MM.1S (cell line): ENCODE measurements around the gene SSX3.
"Not testable (repeated sequence)": the region's sequence is repeated elsewhere in the genome, so short reads cannot be mapped to it uniquely, and the experiment has no call there.

Experiments
- DNase-seq: peaks from one replicate; pipeline ENCODE4 v3.0.0-alpha.2; 2015
- H2AFZ ChIP-seq: fragments of 300-600 bp; sonication (generic); 2 replicates; pipeline ENCODE4 v1.6.0; 2016; ENCODE audit warnings: antibody characterized with exemption, low read length
- H3F3A ChIP-seq: fragments of 300-600 bp; sonication (generic); 2 replicates; pipeline ENCODE4 v1.6.1; 2016; ENCODE audit warnings: mild to moderate bottlenecking, antibody characterized with exemption, low read length, moderate library complexity, mixed read lengths; ENCODE audit not compliant: insufficient read depth
- H3K27ac ChIP-seq: fragments of 300-600 bp; sonication (generic); 2 replicates; pipeline ENCODE4 v1.5.1; 2016; ENCODE audit warnings: mild to moderate bottlenecking, low read length
- H3K27me3 ChIP-seq: fragments of 300-600 bp; sonication (generic); replicated peaks from 2 replicates; pipeline ENCODE4 v1.6.0; 2016; ENCODE audit warnings: low read length; ENCODE audit not compliant: insufficient read depth
- H3K36me3 ChIP-seq: fragments of 300-600 bp; sonication (generic); replicated peaks from 2 replicates; pipeline ENCODE4 v1.6.1; 2016; ENCODE audit warnings: mild to moderate bottlenecking, low read length, mixed read lengths; ENCODE audit not compliant: insufficient read depth
- H3K4me1 ChIP-seq: fragments of 300-600 bp; sonication (generic); 2 replicates; pipeline ENCODE4 v1.6.1; 2016; ENCODE audit warnings: low read length, mixed read lengths
- H3K4me2 ChIP-seq: fragments of 300-600 bp; sonication (generic); 2 replicates; pipeline ENCODE4 v1.6.0; 2016; ENCODE audit warnings: low read depth, low read length
- H3K4me3 ChIP-seq: fragments of 300-600 bp; sonication (generic); 2 replicates; pipeline ENCODE4 v1.5.1; 2016; ENCODE audit warnings: low read length, mixed read lengths
- H3K79me2 ChIP-seq: fragments of 300-600 bp; sonication (generic); 2 replicates; pipeline ENCODE4 v1.6.1; 2016; ENCODE audit warnings: mixed run types, low read length, mixed read lengths
- H3K9ac ChIP-seq: fragments of 300-600 bp; sonication (generic); 2 replicates; pipeline ENCODE4 v1.6.1; 2016; ENCODE audit warnings: low read length, mixed read lengths
- H3K9me2 ChIP-seq: fragments of 300-600 bp; sonication (generic); replicated peaks from 2 replicates; pipeline ENCODE4 v1.6.1; 2016; ENCODE audit warnings: mild to moderate bottlenecking, low read length, mixed read lengths; ENCODE audit not compliant: insufficient read depth
- H3K9me3 ChIP-seq: fragments of 300-600 bp; sonication (generic); replicated peaks from 2 replicates; pipeline ENCODE4 v1.6.1; 2016; ENCODE audit warnings: mild to moderate bottlenecking, low read length, mixed read lengths; ENCODE audit not compliant: insufficient read depth
- H4K20me1 ChIP-seq: fragments of 300-600 bp; sonication (generic); 2 replicates; pipeline ENCODE4 v1.6.1; 2016; ENCODE audit warnings: mild to moderate bottlenecking, low read length, moderate library complexity, mixed read lengths; ENCODE audit not compliant: insufficient read depth

SSX3 gene

GRCh38 chrX:48356315-48357094, at the start of gene SSX3:
Gene SSX3, minus strand, starts transcription at chrX:48356703. Its CDS starts 1,454 bp downstream, at chrX:48355249.
- H3K4me3 ChIP-seq, H3K27me3 ChIP-seq, H3K4me1 ChIP-seq, H2AFZ ChIP-seq, H3K79me2 ChIP-seq, DNase-seq, H3K9ac ChIP-seq, H4K20me1 ChIP-seq, H3F3A ChIP-seq, H3K9me3 ChIP-seq, H3K9me2 ChIP-seq, H3K36me3 ChIP-seq: not testable (repeated sequence)
- Histone ChIP-seq H3K27ac (peak within 1 kb of the TSS; percentile 34; the same call in 1 of the 2 replicates), H3K4me2 (peak within 1 kb of the TSS; percentile 29; the same call in 1 of the 2 replicates)

GRCh38 chrX:48397825-48398224, 41.3 kb upstream of the SSX3 start:
- H3K27me3 ChIP-seq, DNase-seq: not testable (repeated sequence)

GRCh38 chrX:48396931-48397330, 40.4 kb upstream of the SSX3 start:
- not testable (repeated sequence) for DNase-seq, H3F3A ChIP-seq, H3K4me3 ChIP-seq, H2AFZ ChIP-seq, H4K20me1 ChIP-seq, H3K4me2 ChIP-seq, H3K9me2 ChIP-seq, H3K9me3 ChIP-seq, H3K9ac ChIP-seq, H3K27me3 ChIP-seq, H3K27ac ChIP-seq, H3K4me1 ChIP-seq, H3K36me3 ChIP-seq, H3K79me2 ChIP-seq

More at GRCh38 chrX:48397825-48398224, 41.3 kb upstream of the SSX3 start:
- not testable (repeated sequence) for H3K9me2 ChIP-seq, H3K4me3 ChIP-seq, H4K20me1 ChIP-seq, H3K79me2 ChIP-seq, H3K4me1 ChIP-seq, H3K9me3 ChIP-seq, H3F3A ChIP-seq, H3K9ac ChIP-seq, H3K36me3 ChIP-seq, H3K4me2 ChIP-seq, H3K27ac ChIP-seq, H2AFZ ChIP-seq

- H3K9me3 ChIP-seq, H2AFZ ChIP-seq, H3K4me3 ChIP-seq, H3K9me2 ChIP-seq, H3K4me1 ChIP-seq, H3K9ac ChIP-seq, DNase-seq, H3K4me2 ChIP-seq, H3K79me2 ChIP-seq, H3K36me3 ChIP-seq, H3K27me3 ChIP-seq, H3F3A ChIP-seq, H4K20me1 ChIP-seq, H3K27ac ChIP-seq: not testable (repeated sequence)
Observed at GRCh38 chrX:48383239-48383638, 26.7 kb upstream of the SSX3 start, which contains the start of gene SSX4. Gene SSX4, plus strand, starts transcription at chrX:48383539. Its CDS starts 515 bp downstream, at chrX:48384054.

DNA sequence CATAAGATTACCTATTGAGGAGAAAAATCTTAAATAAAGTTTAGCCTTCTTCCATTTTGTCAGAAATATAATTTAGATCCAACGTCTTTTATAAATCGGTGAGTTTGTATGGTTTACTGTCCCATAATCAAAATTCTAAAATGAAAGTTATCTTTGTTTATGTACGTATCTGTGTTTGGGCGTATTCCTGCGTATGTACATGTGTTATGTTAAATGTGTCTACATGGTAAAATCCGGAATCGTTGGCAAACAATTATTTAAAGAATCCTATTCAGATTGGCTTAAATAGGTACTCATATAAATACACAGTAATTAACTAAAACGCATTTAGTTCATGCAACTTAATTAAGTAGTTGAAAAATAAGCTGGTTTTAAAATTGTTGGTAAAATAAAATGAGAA, 13.9 kb upstream of the SSX3 start:
- DNase-seq, H3K4me3 ChIP-seq, H3F3A ChIP-seq, H4K20me1 ChIP-seq, H3K27ac ChIP-seq, H3K27me3 ChIP-seq, H3K9me3 ChIP-seq, H3K9ac ChIP-seq, H3K79me2 ChIP-seq, H3K36me3 ChIP-seq, H3K4me2 ChIP-seq, H3K9me2 ChIP-seq, H3K4me1 ChIP-seq, H2AFZ ChIP-seq: not testable (repeated sequence)

GRCh38 chrX:48367717-48368408, 11.4 kb upstream of the SSX3 start:
- DNase-seq, H3K79me2 ChIP-seq, H3F3A ChIP-seq, H2AFZ ChIP-seq, H3K9ac ChIP-seq, H3K9me2 ChIP-seq, H4K20me1 ChIP-seq, H3K36me3 ChIP-seq, H3K4me2 ChIP-seq, H3K9me3 ChIP-seq, H3K27me3 ChIP-seq, H3K4me3 ChIP-seq, H3K27ac ChIP-seq, H3K4me1 ChIP-seq: not testable (repeated sequence)

GRCh38 chrX:48359281-48359680, 2.8 kb upstream of the SSX3 start:
- H3K36me3 ChIP-seq, H3K4me3 ChIP-seq, H3K9ac ChIP-seq, H3K79me2 ChIP-seq, H3K4me1 ChIP-seq, H3F3A ChIP-seq, H3K4me2 ChIP-seq, H3K27ac ChIP-seq, H2AFZ ChIP-seq, H4K20me1 ChIP-seq, H3K27me3 ChIP-seq, H3K9me3 ChIP-seq, DNase-seq, H3K9me2 ChIP-seq: not testable (repeated sequence)
